AG04450 (cell line): Measurements from ENCODE around the gene MLIP. TPM values are rescaled to one million over a fixed set of nuclear protein-coding genes. Genes with fewer than 3 reads are reported as not detected.

Experiments
- CTCF ChIA-PET: fragments of 300-600, 350-600 bp; formaldehyde crosslinking; extraction: SDS; loops from one replicate; lab custom pipeline; 2022; ENCODE audit warnings: antibody characterized with exemption, inconsistent platforms; lab: Charles Lee
- POLR2A ChIA-PET: fragments of 350-600 bp; formaldehyde crosslinking; extraction: SDS; loops from one replicate; lab custom pipeline; 2021; ENCODE audit warnings: antibody characterized with exemption, inconsistent platforms; lab: Yijun Ruan, JAX
- DNase-seq: peaks from one replicate; pipeline ENCODE4 v3.0.0-alpha.2; 2011; ENCODE audit warnings: low read depth, low spot score
- H3K27ac ChIP-seq: one replicate; pipeline ENCODE4 v1.5.1; 2012; ENCODE audit warnings: low read depth, low read length, control low read depth
- H3K27me3 ChIP-seq: one replicate; pipeline ENCODE4 v1.6.0; 2012; ENCODE audit warnings: low read length; ENCODE audit not compliant: control insufficient read depth, insufficient read depth
- H3K4me3 ChIP-seq: 2 replicates; pipeline ENCODE4 v1.5.1; 2011; ENCODE audit warnings: mild to moderate bottlenecking, low read depth, low read length, control low read depth
- H3K9me3 ChIP-seq: 2 replicates; pipeline ENCODE4 v1.5.1; 2012; ENCODE audit warnings: low read length; ENCODE audit not compliant: control insufficient read depth, insufficient read depth
- polyA plus RNA-seq: library from polyadenylated mRNA; depleted of rRNA; stranded (reverse); fragments of >200 nt; gene quantifications from 2 replicates; pipeline ENCODE4 v1.2.3, GENCODE V29; 2011
- TF ChIP-seq, protein P1 (sequence below): IDR thresholded peaks from 2 replicates; pipeline ENCODE4 v1.5.1; 2011; ENCODE audit warnings: low read depth, low read length, control low read depth, inconsistent platforms

MLIP gene
- polyA plus RNA-seq, 1 experiment, result not detected

GRCh38 chr6:54087721-54088120, 23.5 kb upstream of the MLIP start:
- ChIA-PET POLR2A (no interaction called here), CTCF (no interaction called here)
- Histone ChIP-seq H3K9me3 (no peaks in the 10 kb centered on the region), H3K27me3 (no peaks in the 10 kb centered on the region), H3K4me3 (no peak overlapping the region), H3K27ac (no peak overlapping the region)
- no peak for DNase-seq
- TF ChIP-seq, protein P1, sequence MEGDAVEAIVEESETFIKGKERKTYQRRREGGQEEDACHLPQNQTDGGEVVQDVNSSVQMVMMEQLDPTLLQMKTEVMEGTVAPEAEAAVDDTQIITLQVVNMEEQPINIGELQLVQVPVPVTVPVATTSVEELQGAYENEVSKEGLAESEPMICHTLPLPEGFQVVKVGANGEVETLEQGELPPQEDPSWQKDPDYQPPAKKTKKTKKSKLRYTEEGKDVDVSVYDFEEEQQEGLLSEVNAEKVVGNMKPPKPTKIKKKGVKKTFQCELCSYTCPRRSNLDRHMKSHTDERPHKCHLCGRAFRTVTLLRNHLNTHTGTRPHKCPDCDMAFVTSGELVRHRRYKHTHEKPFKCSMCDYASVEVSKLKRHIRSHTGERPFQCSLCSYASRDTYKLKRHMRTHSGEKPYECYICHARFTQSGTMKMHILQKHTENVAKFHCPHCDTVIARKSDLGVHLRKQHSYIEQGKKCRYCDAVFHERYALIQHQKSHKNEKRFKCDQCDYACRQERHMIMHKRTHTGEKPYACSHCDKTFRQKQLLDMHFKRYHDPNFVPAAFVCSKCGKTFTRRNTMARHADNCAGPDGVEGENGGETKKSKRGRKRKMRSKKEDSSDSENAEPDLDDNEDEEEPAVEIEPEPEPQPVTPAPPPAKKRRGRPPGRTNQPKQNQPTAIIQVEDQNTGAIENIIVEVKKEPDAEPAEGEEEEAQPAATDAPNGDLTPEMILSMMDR, result no peak

- no peaks in the 10 kb centered on the region for H3K27me3 ChIP-seq
- no peak overlapping the region for H3K4me3 ChIP-seq
- ChIA-PET CTCF (no interaction called here), POLR2A (no interaction called here)
- H3K9me3 ChIP-seq, result no peaks in the 10 kb centered on the region
- DNase-seq, result no peak
- TF ChIP-seq, protein P1, result no peak
- H3K27ac ChIP-seq, result no peak overlapping the region
Observed at GRCh38 chr6:54093326-54093948, 17.8 kb upstream of the MLIP start.

- Histone ChIP-seq H3K9me3 (no peaks in the 10 kb centered on the region), H3K27ac (no peak overlapping the region), H3K4me3 (no peak overlapping the region), H3K27me3 (no peaks in the 10 kb centered on the region)
- ChIA-PET POLR2A (no interaction called here), CTCF (no interaction called here)
- DNase-seq, result no peak
- TF ChIP-seq, protein P1, result no peak
Observed at GRCh38 chr6:54094293-54094692, 16.9 kb upstream of the MLIP start.

DNA sequence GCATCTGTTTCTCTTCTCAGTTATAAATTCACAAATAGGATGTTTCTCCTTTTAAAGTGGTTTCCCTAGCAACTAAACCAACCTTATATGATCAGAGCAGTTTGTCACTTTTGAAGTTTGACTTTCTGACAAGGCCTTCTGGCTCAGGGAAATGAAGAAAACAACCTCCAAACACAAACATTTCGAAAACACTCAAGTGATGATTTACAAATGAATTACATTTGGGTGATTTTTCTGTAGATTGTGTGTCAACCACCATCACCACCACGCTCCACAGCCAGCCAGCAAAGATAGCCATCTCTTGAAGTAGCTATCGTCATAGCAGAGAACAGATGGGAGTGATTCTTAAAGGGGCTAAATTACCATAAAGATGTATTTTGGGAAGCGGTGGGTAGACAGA, 16.5 kb upstream of the MLIP start:
- CTCF ChIA-PET, result no interaction called here
- no peaks in the 10 kb centered on the region for H3K9me3 ChIP-seq
- H3K27ac ChIP-seq, result no peak overlapping the region
- no peak for DNase-seq
- no peaks in the 10 kb centered on the region for H3K27me3 ChIP-seq
- POLR2A ChIA-PET, result no interaction called here
- TF ChIP-seq, protein P1, result no peak
- H3K4me3 ChIP-seq, result no peak overlapping the region

DNA sequence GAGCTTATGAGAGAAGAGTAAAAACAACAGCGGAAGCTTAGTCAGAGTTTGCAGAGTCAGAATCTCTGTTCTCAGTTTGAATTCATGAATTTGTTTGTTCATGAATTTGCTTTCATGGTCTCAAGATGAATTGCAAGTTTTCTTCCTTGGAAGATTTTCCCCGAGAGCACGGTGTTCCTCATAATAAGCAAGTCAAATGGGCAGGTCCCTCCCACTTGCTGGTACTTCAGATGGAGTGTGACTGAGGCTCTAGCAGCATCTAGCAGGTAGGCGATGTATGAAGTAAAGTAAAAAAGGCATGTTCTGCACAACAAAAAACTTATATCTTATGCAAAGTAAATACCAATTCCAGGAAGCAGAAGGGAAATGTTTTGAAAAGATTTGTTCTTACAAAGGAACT, 15.5 kb upstream of the MLIP start:
- no peaks in the 10 kb centered on the region for H3K27me3 ChIP-seq
- ChIA-PET POLR2A (no interaction called here), CTCF (no interaction called here)
- H3K4me3 ChIP-seq, result no peak overlapping the region
- TF ChIP-seq, protein P1, result no peak
- no peak for DNase-seq
- no peaks in the 10 kb centered on the region for H3K9me3 ChIP-seq
- H3K27ac ChIP-seq, result no peak overlapping the region
